Measurements from ENCODE around the gene STK32C.
"Not testable (repeated sequence)": the region's sequence is repeated elsewhere in the genome, so short reads cannot be mapped to it uniquely, and the experiment has no call there.

Gene STK32C

GRCh38 chr10:132300582-132300981 lies 7.2 kb downstream of the STK32C start:
- no peak overlapping the region for H3K4me3 ChIP-seq (ENCODE audit: low read depth, low read length)
- no peak for TF ChIP-seq CTCF (conservative IDR thresholded peaks at IDR 0.05; ENCODE audit: low read depth, low read length)
- DNase-seq (ENCODE audit: low read depth): no peak

GRCh38 chr10:132299371-132300336 lies 8.1 kb downstream of the STK32C start:
- DNase-seq (ENCODE audit: low read depth): no peak
- TF ChIP-seq CTCF (conservative IDR thresholded peaks at IDR 0.05; ENCODE audit: low read depth, low read length): no peak
- no peak overlapping the region for H3K4me3 ChIP-seq (ENCODE audit: low read depth, low read length)

- no peak overlapping the region for H3K4me3 ChIP-seq (ENCODE audit: low read depth, low read length)
- no peak for DNase-seq (ENCODE audit: low read depth)
- no peak for TF ChIP-seq CTCF (conservative IDR thresholded peaks at IDR 0.05; ENCODE audit: low read depth, low read length)
These were observed 9.5 kb downstream of the STK32C start for GRCh38 chr10:132298038-132298881.

GRCh38 chr10:132297526-132297925 lies 10.2 kb downstream of the STK32C start:
- DNase-seq (ENCODE audit: low read depth): no peak
- no peak for TF ChIP-seq CTCF (conservative IDR thresholded peaks at IDR 0.05; ENCODE audit: low read depth, low read length)
- H3K4me3 ChIP-seq (ENCODE audit: low read depth, low read length): no peak overlapping the region

- DNase-seq (ENCODE audit: low read depth): no peak
- no peak overlapping the region for H3K4me3 ChIP-seq (ENCODE audit: low read depth, low read length)
- TF ChIP-seq CTCF (conservative IDR thresholded peaks at IDR 0.05; ENCODE audit: low read depth, low read length): no peak
These were observed 10.9 kb downstream of the STK32C start for GRCh38 chr10:132296666-132297443.

- H3K4me3 ChIP-seq (ENCODE audit: low read depth, low read length); DNase-seq (ENCODE audit: low read depth): not testable (repeated sequence)
These were observed 12.3 kb downstream of the STK32C start for GRCh38 chr10:132295481-132295880.

Measured in choroid plexus epithelial cell (primary cell).